IMR-90 (cell line): ENCODE results near the gene ADAMTSL2. TPM values are rescaled to one million over a fixed set of nuclear protein-coding genes. Genes with fewer than 3 reads are reported as not detected.

Source experiments
- ATAC-seq: fragments of 200-7000 bp; cut with Tn5 transposase; 2 replicates; pipeline ENCODE4 v1.9.1; 2020; ENCODE audit warnings: low read depth, mild to moderate bottlenecking, moderate library complexity
- BruUV-seq: library from RNA; stranded (reverse); fragments of 400-500 nt; replicated peaks from 2 replicates; lab custom pipeline; 2021; lab: Mats Ljungman, UMichigan
- CTCF ChIA-PET: fragments of 300-600 bp; formaldehyde crosslinking; extraction: SDS; loops from one replicate; lab custom pipeline; 2021; ENCODE audit warnings: antibody characterized with exemption; lab: Yijun Ruan, JAX
- POLR2A ChIA-PET: fragments of 300-600 bp; sonication (Branson Sonifier 250); formaldehyde crosslinking; loops from one replicate; lab custom pipeline; 2022; ENCODE audit warnings: antibody characterized with exemption; ENCODE audit not compliant: unreplicated experiment; lab: Charles Lee
- DNase-seq: peaks from one replicate; pipeline ENCODE4 v3.0.0; 2013
- H2AFZ ChIP-seq: replicated peaks from 2 replicates; pipeline ENCODE3; 2013; ENCODE audit warnings: low read length, mild to moderate bottlenecking; ENCODE audit not compliant: poor library complexity
- H2AK5ac ChIP-seq: 2 replicates; pipeline ENCODE4 v1.6.1; 2013; ENCODE audit warnings: low read depth, low read length, inconsistent platforms
- H2AK9ac ChIP-seq: replicated peaks from 2 replicates; pipeline ENCODE3; 2013; ENCODE audit warnings: mild to moderate bottlenecking, low read depth, low read length, moderate library complexity; ENCODE audit not compliant: poor library complexity
- H2BK120ac ChIP-seq: 2 replicates; pipeline ENCODE4 v1.6.1; 2013; ENCODE audit warnings: low read depth, low read length, inconsistent platforms
- H2BK15ac ChIP-seq: 3 replicates; pipeline ENCODE4 v1.6.1; 2013; ENCODE audit warnings: low read depth, low read length, inconsistent platforms
- H2BK20ac ChIP-seq: 2 replicates; pipeline ENCODE4 v1.6.1; 2013; ENCODE audit warnings: low read depth, mild to moderate bottlenecking, inconsistent platforms, low read length, moderate library complexity
- H2BK5ac ChIP-seq: 2 replicates; pipeline ENCODE4 v1.6.1; 2013; ENCODE audit warnings: mild to moderate bottlenecking, low read depth, low read length, inconsistent platforms; ENCODE audit not compliant: poor library complexity, severe bottlenecking
- H3K14ac ChIP-seq: replicated peaks from 2 replicates; pipeline ENCODE4 v1.6.1; 2013; ENCODE audit warnings: low read depth, low read length, inconsistent platforms
- H3K18ac ChIP-seq: 2 replicates; pipeline ENCODE4 v1.6.1; 2013; ENCODE audit warnings: low read depth, low read length, control low read depth
- H3K23ac ChIP-seq: 2 replicates; pipeline ENCODE4 v1.6.1; 2013; ENCODE audit warnings: low read depth, low read length, inconsistent platforms
- H3K27ac ChIP-seq: 2 replicates; pipeline ENCODE4 v1.5.1; 2013; ENCODE audit warnings: mild to moderate bottlenecking, control low read depth, low read length; ENCODE audit not compliant: insufficient read depth
- H3K27me3 ChIP-seq: 2 replicates; pipeline ENCODE4 v1.6.1; 2013; ENCODE audit warnings: low read length; ENCODE audit not compliant: control insufficient read depth, insufficient read depth
- H3K36me3 ChIP-seq: 2 replicates; pipeline ENCODE4 v1.6.1; 2013; ENCODE audit warnings: low read length, mixed read lengths; ENCODE audit not compliant: control insufficient read depth, insufficient read depth
- H3K4ac ChIP-seq: 2 replicates; pipeline ENCODE4 v1.6.1; 2013; ENCODE audit warnings: low read depth, low read length, inconsistent platforms
- H3K4me1 ChIP-seq: 2 replicates; pipeline ENCODE4 v1.6.1; 2013; ENCODE audit warnings: low read length, mixed read lengths; ENCODE audit not compliant: control insufficient read depth, insufficient read depth
- H3K4me2 ChIP-seq: 2 replicates; pipeline ENCODE4 v1.6.1; 2013; ENCODE audit warnings: low read depth, mild to moderate bottlenecking, control low read depth, low read length, moderate library complexity
- H3K4me3 ChIP-seq: 2 replicates; pipeline ENCODE4 v1.5.1; 2013; ENCODE audit warnings: low read depth, mild to moderate bottlenecking, control low read depth, low read length, moderate library complexity; ENCODE audit not compliant: insufficient read depth
- H3K56ac ChIP-seq: 2 replicates; pipeline ENCODE4 v1.6.1; 2013; ENCODE audit warnings: low read length, inconsistent platforms; ENCODE audit not compliant: insufficient read depth; ENCODE audit errors: extremely low read depth
- H3K79me1 ChIP-seq, 2 experiments: 2 replicates each; pipeline ENCODE4 v1.6.1; 2013; ENCODE audit warnings: low read length in 2 of 2, inconsistent platforms in 1 of 2, low read depth in 1 of 2
- H3K9ac ChIP-seq: 2 replicates; pipeline ENCODE4 v1.6.1; 2013; ENCODE audit warnings: low read depth, low read length, control low read depth
- H3K9me1 ChIP-seq: 2 replicates; pipeline ENCODE4 v1.6.1; 2013; ENCODE audit warnings: low read length, inconsistent platforms; ENCODE audit not compliant: insufficient read depth
- H3K9me3 ChIP-seq: 2 replicates; pipeline ENCODE4 v1.6.1; 2013; ENCODE audit warnings: low read length; ENCODE audit not compliant: control insufficient read depth, insufficient read depth
- H4K20me1 ChIP-seq: 2 replicates; pipeline ENCODE4 v1.6.1; 2013; ENCODE audit warnings: low read length, inconsistent platforms; ENCODE audit not compliant: insufficient read depth
- H4K5ac ChIP-seq: 2 replicates; pipeline ENCODE4 v1.6.1; 2013; ENCODE audit warnings: mild to moderate bottlenecking, low read depth, low read length, control low read depth
- H4K8ac ChIP-seq, 2 experiments: 2 replicates each; pipeline ENCODE4 v1.6.1; 2013; ENCODE audit warnings: low read depth in 2 of 2, low read length in 2 of 2, control low read depth in 1 of 2, inconsistent platforms in 1 of 2
- H4K91ac ChIP-seq: 2 replicates; pipeline ENCODE4 v1.6.1; 2013; ENCODE audit warnings: low read depth, low read length, inconsistent platforms; ENCODE audit not compliant: insufficient read depth
- CEBPB ChIP-seq: IDR thresholded peaks from 2 replicates; pipeline ENCODE4 v1.6.1; 2012; ENCODE audit warnings: low read depth, low read length, improper control_type of control experiment
- CHD1 ChIP-seq: IDR thresholded peaks from 2 replicates; pipeline ENCODE4 v1.6.1; 2012; ENCODE audit warnings: low read depth, low read length, improper control_type of control experiment
- FOS ChIP-seq: fragments of 150-350 bp; IDR thresholded peaks from 2 replicates; pipeline ENCODE4 v1.6.1; 2016; ENCODE audit warnings: low read depth, low read length
- MXI1 ChIP-seq: IDR thresholded peaks from 2 replicates; pipeline ENCODE4 v1.6.1; 2012; ENCODE audit warnings: low read depth, mild to moderate bottlenecking, low read length, moderate library complexity, borderline replicate concordance
- NFE2L2 ChIP-seq: fragments of 150-350 bp; IDR thresholded peaks from 2 replicates; pipeline ENCODE4 v1.6.1; 2016; ENCODE audit warnings: low read depth, mild to moderate bottlenecking, low read length
- RCOR1 ChIP-seq: IDR thresholded peaks from 2 replicates; pipeline ENCODE4 v1.6.1; 2012; ENCODE audit warnings: mild to moderate bottlenecking, low read length, improper control_type of control experiment; ENCODE audit not compliant: insufficient replicate concordance
- WGBS, 2 experiments: methylation state at CpG; one replicate each; pipeline versions ENCODE4 v1.1.5 to v1.1.7; 2013; ENCODE audit warnings: missing lambda C conversion rate in 2 of 2; ENCODE audit not compliant: insufficient read length in 1 of 2; ENCODE audit errors: extremely low coverage in 2 of 2; 5-methylcytosine and 5-hydroxymethylcytosine counted together
- dilution Hi-C: fragments of 300-500 bp; cut with HindIII; formaldehyde crosslinking; loops from one replicate; pipeline ENCODE4 v1.14.3; 2018; ENCODE audit warnings: low sequenced_read_pairs; ENCODE audit not compliant: unreplicated experiment
- in situ Hi-C: fragments of 300-500 bp; cut with MboI; formaldehyde crosslinking; loops from 3 replicates; pipeline ENCODE4 v1.14.3; 2019; ENCODE audit warnings: low sequenced_read_pairs, inconsistent platforms, mixed read lengths
- intact Hi-C: fragments of 100-400 bp; cut with micrococcal nuclease; formaldehyde crosslinking; loops from 2 replicates; pipeline ENCODE4 v1.10.0; 2022
- polyA plus RNA-seq, 3 experiments: library from polyadenylated mRNA; depleted of rRNA; stranded (reverse); fragments of >200 nt; gene quantifications; 2 replicates each; pipeline ENCODE4 v1.2.3, GENCODE V29; 2012; ENCODE audit warnings: low replicate concordance in 1 of 3
- total RNA-seq: library from RNA; depleted of rRNA; stranded (reverse); fragments of >200 nt; gene quantifications from 2 replicates; pipeline ENCODE4 v1.2.3, GENCODE V29; 2012
- TF ChIP-seq, protein P1 (sequence below): fragments of 150-350 bp; IDR thresholded peaks from 2 replicates; pipeline ENCODE4 v1.6.1; 2016; ENCODE audit warnings: low read depth, mild to moderate bottlenecking, low read length, moderate library complexity, borderline replicate concordance
- TF ChIP-seq, protein P2 (sequence below): conservative IDR thresholded peaks from 2 replicates; pipeline ENCODE4 v1.5.1; 2012; ENCODE audit warnings: mild to moderate bottlenecking, low read depth, low read length, improper control_type of control experiment
- TF ChIP-seq, protein P3 (sequence below): fragments of 150-350 bp; IDR thresholded peaks from 2 replicates; pipeline ENCODE4 v1.6.1; 2017; ENCODE audit warnings: mild to moderate bottlenecking, antibody characterized with exemption, low read length, low read depth

The ADAMTSL2 gene
- total and polyA plus RNA-seq, 2 of the 4 experiments (the other 2 are of a cell fraction) = not detected

DNA sequence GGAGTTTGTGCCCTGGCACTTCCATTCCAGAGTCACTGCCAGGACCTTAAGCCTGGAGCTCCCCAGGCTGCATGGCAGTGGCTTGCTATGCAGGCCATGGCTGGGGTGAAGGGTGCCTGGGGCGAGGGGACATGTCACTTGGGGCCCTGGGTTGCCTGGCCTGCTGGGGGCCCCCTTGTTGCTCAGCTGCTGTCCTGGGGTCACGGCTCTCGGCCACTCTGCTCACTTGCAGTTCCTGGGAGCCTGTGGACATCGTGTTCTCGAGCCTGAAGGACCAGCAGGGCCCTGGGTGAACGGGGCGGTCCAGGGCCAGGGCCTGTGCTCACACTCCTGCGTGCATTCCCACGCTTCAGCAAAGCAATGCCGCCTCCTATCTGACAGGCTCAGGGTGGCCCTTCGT, 41.1 kb upstream of the ADAMTSL2 start:
- no peaks in the 10 kb centered on the region for H3K36me3 ChIP-seq
- H2AK5ac ChIP-seq = no peak overlapping the region
- no peak overlapping the region for H2AK9ac ChIP-seq
- H3K4ac ChIP-seq = no peak overlapping the region
- peaks cover 51% of the 10 kb centered on the region for H3K27me3 ChIP-seq
- dilution Hi-C loops = no loop called here
- ATAC-seq = no peak
- peaks cover 4% of the 10 kb centered on the region; the same call in 1 of the 2 replicates for H3K4me1 ChIP-seq
- no peak for DNase-seq
- no peak overlapping the region for H4K91ac ChIP-seq
- peaks cover 5% of the 10 kb centered on the region; the same call in 1 of the 2 replicates for H3K9me1 ChIP-seq
- TF ChIP-seq CEBPB (no peak), FOS (no peak), RCOR1 (no peak), NFE2L2 (no peak), CHD1 (no peak), MXI1 (no peak)
- TF ChIP-seq, protein P1, sequence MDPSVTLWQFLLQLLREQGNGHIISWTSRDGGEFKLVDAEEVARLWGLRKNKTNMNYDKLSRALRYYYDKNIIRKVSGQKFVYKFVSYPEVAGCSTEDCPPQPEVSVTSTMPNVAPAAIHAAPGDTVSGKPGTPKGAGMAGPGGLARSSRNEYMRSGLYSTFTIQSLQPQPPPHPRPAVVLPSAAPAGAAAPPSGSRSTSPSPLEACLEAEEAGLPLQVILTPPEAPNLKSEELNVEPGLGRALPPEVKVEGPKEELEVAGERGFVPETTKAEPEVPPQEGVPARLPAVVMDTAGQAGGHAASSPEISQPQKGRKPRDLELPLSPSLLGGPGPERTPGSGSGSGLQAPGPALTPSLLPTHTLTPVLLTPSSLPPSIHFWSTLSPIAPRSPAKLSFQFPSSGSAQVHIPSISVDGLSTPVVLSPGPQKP = no peak
- TF ChIP-seq, protein P2, sequence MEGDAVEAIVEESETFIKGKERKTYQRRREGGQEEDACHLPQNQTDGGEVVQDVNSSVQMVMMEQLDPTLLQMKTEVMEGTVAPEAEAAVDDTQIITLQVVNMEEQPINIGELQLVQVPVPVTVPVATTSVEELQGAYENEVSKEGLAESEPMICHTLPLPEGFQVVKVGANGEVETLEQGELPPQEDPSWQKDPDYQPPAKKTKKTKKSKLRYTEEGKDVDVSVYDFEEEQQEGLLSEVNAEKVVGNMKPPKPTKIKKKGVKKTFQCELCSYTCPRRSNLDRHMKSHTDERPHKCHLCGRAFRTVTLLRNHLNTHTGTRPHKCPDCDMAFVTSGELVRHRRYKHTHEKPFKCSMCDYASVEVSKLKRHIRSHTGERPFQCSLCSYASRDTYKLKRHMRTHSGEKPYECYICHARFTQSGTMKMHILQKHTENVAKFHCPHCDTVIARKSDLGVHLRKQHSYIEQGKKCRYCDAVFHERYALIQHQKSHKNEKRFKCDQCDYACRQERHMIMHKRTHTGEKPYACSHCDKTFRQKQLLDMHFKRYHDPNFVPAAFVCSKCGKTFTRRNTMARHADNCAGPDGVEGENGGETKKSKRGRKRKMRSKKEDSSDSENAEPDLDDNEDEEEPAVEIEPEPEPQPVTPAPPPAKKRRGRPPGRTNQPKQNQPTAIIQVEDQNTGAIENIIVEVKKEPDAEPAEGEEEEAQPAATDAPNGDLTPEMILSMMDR = no peak
- TF ChIP-seq, protein P3, sequence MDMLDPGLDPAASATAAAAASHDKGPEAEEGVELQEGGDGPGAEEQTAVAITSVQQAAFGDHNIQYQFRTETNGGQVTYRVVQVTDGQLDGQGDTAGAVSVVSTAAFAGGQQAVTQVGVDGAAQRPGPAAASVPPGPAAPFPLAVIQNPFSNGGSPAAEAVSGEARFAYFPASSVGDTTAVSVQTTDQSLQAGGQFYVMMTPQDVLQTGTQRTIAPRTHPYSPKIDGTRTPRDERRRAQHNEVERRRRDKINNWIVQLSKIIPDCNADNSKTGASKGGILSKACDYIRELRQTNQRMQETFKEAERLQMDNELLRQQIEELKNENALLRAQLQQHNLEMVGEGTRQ = no peak
- H2BK5ac ChIP-seq = no peak overlapping the region
- no peak overlapping the region for H3K4me3 ChIP-seq
- no peak overlapping the region for H2AFZ ChIP-seq
- BruUV-seq = no TSS peak
- no peak overlapping the region for H3K9ac ChIP-seq
- CTCF ChIA-PET = no interaction called here
- no peak overlapping the region for H3K27ac ChIP-seq
- POLR2A ChIA-PET = no interaction called here
- H3K79me1 ChIP-seq = no peaks in the 10 kb centered on the region
- in situ Hi-C loops = loop anchor here (25.0 kb wide), 1 partner anchor 456 kb away; the partner anchor contains the start of gene GTF3C5
- H3K4me2 ChIP-seq = no peak overlapping the region
- no peak overlapping the region for H3K23ac ChIP-seq
- H3K18ac ChIP-seq = no peak overlapping the region
- H4K20me1 ChIP-seq = 0 out of 2 replicates have a peak, but pooled peaks cover 5% of the 10 kb centered on the region
- intact Hi-C loops = no loop called here
- H4K5ac ChIP-seq = no peak overlapping the region
- no peak overlapping the region for H3K56ac ChIP-seq
- no peaks in the 10 kb centered on the region for H3K9me3 ChIP-seq
- H2BK15ac ChIP-seq = no peak overlapping the region
- 78% methylated on average over 6 of the region's 11 CpGs; no CpG with 5 or more reads in 1 of the 2 experiments for WGBS, 2 experiments
- H3K14ac ChIP-seq = no peak overlapping the region
- H2BK20ac ChIP-seq = no peak overlapping the region
- H2BK120ac ChIP-seq = no peak overlapping the region
- no peak overlapping the region for H4K8ac ChIP-seq
